NCI-H2081 treated with DMSO at 0.1 percent for 48 hours (cell line): Measurements from ENCODE around the gene LRRC3.
A peak's percentile ranks its signal among the peaks of the same experiment; 100 is the strongest.
"Not testable (repeated sequence)": the region's sequence is repeated elsewhere in the genome, so short reads cannot be mapped to it uniquely, and the experiment has no call there.

Experiments used
- DNase-seq: peaks from one replicate; lab custom pipeline; 2025; lab: John Stamatoyannopoulos, UW

Gene LRRC3

DNA sequence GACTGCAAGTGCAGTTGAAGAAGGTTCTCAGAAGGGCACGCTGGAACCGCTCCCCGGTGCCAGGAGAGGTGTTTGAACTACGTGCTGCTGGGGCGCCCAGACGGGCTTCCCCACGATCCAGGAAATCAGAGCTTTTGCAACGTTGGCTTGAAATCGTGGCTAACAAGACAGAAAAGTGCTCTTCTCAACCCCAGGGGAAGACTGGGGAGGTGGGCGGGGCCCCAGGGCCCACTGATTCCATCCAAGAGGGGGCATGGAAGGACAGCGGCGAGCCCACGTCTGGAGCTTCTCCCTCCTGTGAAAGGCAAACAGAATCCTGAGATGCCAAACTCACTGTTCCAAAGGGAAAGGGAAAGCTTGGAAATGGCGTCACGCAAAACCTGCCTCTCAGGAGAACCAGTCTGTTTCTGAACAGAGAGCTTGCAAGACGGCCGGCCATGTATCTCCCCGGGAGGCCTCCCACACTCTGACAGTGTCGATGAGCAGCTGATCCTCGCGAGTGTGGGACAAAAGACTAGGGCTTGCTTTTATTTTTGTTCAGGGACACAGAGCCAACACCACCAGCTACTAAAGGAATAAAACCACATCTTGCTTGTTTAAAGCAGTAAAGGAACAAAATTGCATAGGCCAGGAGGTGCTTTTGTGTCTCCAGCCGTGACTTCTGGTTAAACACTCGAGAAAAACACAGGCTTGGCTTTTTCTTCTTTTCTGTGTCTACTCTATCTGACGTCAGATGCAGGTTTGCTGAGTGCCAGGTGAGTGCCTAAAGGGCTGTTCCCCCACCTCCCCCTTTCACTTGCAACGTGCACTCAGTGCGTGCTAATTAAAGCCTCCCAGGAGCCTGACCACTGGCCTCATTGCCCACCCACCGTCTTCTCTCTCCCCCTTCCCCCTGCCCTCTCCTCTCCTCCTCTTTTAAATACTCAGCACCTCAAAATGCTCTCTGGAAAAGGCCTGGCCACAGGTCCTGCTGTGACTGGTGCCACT is 41.5 kb downstream of the LRRC3 start:
- no peak for DNase-seq

GRCh38 chr21:44497703-44498126 is 42.4 kb downstream of the LRRC3 start:
- no peak for DNase-seq

GRCh38 chr21:44498280-44499210 is 43.2 kb downstream of the LRRC3 start:
- no peak for DNase-seq

DNA sequence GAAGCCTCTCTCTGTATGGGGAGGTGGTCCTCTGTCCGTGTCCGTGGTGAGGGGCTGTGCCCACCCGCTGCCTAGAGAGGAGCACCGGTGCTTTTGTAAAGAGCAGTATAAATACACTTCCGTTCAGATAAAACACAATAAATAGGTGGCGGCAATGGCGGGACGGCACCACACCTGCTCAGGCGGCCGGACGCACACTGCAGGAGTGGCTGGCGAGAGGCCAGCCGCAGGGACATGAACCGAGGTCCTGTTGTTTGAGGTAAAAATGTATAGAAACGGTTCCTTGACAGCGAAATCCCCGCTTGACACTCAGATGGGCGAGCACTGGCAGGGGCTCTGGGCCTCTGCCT is 43.9 kb downstream of the LRRC3 start:
- no peak for DNase-seq

DNA sequence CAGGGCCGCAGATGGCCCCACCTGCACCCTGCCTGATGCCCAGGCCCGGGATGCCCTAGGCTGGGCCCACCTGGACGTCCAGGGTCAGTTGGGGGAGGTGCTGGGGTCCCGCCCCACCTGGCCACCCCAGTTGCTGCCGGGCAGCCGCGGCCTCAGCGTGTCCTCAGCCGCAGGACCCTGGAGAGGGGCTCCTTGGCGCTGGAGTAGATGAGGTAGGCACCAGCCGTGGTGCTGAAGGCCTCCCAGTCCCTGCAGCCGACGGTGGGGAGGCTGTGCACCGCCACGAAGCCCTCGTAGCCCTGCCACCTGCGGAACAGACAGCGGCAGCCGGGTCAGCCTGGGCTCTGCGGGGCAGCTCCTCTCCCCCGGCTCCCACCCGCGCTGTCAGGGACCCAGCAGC is 44.3 kb downstream of the LRRC3 start:
- DNase-seq, result no peak

- no peak for DNase-seq
Observed at GRCh38 chr21:44500111-44500510, 44.8 kb downstream of the LRRC3 start.

- DNase-seq, result no peak
Observed at GRCh38 chr21:44502171-44502958, 47.1 kb downstream of the LRRC3 start.

GRCh38 chr21:44503006-44503889 is 47.9 kb downstream of the LRRC3 start:
- not testable (repeated sequence) for DNase-seq

GRCh38 chr21:44503901-44504399 is 48.6 kb downstream of the LRRC3 start:
- DNase-seq, result no peak

DNA sequence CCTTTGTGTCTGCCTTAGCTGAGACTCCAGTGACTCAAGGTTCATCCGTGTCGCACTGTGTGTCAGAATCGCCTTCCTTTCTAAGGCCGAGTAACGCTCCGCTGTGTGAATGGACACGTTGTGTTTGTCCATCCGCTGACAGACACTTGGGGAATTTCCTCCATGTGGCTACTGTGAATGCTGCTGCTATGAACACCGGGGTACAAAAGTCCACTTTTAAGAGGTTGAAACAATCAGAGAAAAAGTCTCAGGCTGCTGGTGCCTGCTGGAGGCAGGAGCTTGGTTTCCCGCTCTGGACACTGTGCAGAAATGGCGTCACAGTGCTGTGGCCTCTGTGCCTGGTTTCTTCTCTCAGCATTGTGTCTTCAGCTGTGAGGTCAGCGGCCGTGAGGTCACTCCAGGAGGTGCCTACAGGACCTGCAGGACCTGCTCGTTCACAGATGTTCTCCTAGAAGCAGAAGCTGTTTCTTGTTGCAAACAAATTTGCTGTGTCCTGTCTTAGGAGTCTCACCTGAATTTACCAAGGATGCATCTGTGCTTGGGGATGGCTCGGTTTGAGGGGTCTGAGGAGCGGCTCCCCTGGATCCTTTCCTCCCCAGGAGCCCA is 50.5 kb downstream of the LRRC3 start:
- DNase-seq, result no peak

- DNase-seq, result no peak
Observed at GRCh38 chr21:44506279-44507255, 51.3 kb downstream of the LRRC3 start.

- DNase-seq, result no peak
Observed at GRCh38 chr21:44507673-44508425, 52.5 kb downstream of the LRRC3 start.

GRCh38 chr21:44508426-44508710 is 53.1 kb downstream of the LRRC3 start:
- DNase-seq, result no peak

DNA sequence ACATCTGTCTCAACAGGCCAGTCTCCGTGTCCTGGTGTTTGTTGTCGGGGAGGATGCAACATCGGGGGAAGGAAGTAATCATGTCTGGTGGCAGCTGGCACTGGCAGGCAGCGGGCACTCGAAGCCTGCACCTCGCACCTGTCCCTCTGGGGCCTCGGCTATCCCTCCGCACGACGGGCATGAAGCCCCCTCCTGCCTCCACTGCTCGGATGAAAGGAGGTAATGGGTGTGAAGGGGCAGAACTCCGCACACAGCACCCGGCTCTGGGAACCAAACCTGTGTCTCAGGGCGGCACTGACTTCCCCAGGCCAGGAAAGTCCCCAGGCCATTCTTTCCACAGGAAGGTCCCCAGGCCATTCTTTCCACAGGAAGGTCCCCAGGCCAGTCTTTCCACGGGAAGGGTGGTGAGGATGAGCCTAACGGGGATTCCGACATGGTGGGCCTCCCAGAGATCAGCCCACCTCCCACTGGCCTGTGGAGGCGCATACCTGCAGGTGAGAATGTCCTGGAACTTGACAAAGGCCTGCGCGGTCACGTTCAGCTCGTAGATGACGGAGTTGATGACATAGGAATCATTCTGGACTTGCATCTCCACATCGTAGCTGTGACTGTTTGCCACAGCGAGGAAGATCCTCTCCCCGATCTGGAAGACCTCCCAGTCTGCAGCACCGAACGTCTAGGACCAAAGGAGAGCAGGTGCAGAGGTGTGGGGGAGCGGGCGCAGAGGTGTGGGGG is 53.6 kb downstream of the LRRC3 start:
- DNase-seq, result no peak

DNA sequence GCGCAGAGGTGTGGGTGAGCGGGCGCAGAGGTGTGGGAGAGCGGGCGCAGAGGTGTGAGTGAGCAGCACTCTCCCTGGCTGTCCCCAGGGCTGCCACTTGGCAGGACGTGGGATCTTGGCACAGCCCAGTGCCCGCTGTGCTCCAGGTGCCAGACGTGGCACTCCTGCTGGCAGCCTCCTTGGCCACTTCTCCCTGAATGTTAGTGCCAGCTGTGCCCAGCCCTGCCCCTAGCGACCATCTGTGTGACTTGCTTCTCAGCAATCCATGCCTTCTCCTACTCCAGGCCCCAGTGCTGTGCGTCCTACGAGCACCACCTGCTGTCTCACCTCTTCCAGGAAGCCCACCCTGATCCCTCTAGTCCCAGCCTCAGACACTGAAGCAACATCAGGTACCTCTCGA is 54.2 kb downstream of the LRRC3 start:
- peak; percentile 37 for DNase-seq

DNA sequence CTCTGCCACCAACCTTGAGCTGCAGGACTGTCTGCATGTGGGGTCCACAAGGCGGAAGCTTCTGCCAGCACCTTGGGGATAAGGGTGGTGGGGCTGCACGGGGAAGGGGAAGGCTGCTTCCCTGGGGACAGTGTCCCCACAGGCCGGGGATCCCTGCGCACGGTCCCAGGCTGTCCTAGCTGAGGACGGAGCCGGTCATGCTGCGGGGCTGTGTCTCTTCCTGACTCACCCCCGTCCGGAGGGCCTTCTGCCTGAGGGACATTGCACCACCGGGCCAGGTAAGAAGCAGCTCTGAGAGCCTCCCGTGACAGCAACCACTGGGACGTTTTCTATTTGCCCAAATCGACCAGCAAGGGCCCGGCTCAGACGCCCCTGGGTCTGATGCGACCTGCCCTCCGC is 54.8 kb downstream of the LRRC3 start:
- no peak for DNase-seq

DNA sequence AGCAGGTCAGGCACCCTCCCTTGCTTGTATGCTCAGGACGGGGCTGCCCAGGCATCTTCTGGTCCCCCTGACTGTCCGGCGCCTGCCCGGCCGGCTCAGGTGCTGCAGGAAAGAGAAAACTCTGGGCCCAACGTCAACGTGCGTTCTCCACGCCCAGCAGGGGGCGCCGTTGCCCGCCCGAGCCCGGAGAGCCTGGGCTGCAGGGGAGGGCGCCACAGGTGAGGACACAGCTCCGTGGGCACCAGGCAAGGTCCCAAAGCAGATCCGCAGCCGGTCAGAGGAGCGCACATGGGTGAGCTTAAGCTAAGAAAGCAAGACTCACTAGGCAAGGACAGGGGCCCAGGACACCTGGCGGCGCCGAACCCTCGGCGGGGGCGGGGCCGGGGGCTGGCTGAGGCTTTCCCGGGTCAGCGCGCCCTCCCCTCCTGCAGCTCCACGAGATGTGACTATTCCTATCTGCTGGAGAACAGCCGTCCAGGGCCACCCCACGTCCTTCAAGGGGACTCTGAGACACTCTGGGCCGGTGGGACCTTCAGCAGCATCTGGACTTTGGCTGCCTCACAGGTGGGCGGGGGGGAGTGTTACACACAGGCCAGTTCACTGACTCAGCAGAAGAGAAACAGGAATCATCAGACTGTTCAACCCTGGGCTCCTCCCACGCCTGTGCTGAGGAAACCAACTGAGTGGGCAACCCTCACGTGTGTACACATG is 55.4 kb downstream of the LRRC3 start:
- peak; percentile 0 for DNase-seq
